CD4-positive, CD25-positive, alpha-beta regulatory T cell (primary cell): ENCODE data around the gene GJC3. TPM values are rescaled to one million over a fixed set of nuclear protein-coding genes. Genes with fewer than 3 reads are reported as not detected.
"Not testable (repeated sequence)": the region's sequence is repeated elsewhere in the genome, so short reads cannot be mapped to it uniquely, and the experiment has no call there.

Experiments
- ATAC-seq, 2 donors: fragments of 150-1000 bp; cut with Tn5 transposase; one replicate each; pipeline ENCODE4 v1.10.0; 2021; ENCODE audit warnings: low read depth in 2 of 2, moderate number of reproducible peaks in 2 of 2, moderate library complexity in 1 of 2
- DNase-seq, 3 donors: peaks; one replicate each; pipeline versions ENCODE4 v3.0.0 to v3.0.0-alpha.2; 2012 to 2022; ENCODE audit warnings: mixed read lengths in 1 of 3
- H3K27ac ChIP-seq: one replicate; pipeline ENCODE4 v1.7.0; 2013; ENCODE audit warnings: mild to moderate bottlenecking, low read length; ENCODE audit not compliant: insufficient read depth, poor library complexity, severe bottlenecking
- H3K27me3 ChIP-seq: one replicate; pipeline ENCODE4 v1.7.0; 2013; ENCODE audit warnings: low read length; ENCODE audit not compliant: control insufficient read depth, insufficient read depth
- H3K36me3 ChIP-seq: one replicate; pipeline ENCODE4 v1.7.0; 2013; ENCODE audit warnings: mild to moderate bottlenecking, low read length, moderate library complexity; ENCODE audit not compliant: control insufficient read depth, insufficient read depth
- H3K4me1 ChIP-seq: 2 replicates; pipeline ENCODE4 v1.7.0; 2013; ENCODE audit warnings: mild to moderate bottlenecking, low read length; ENCODE audit not compliant: insufficient read depth, control insufficient read depth, poor library complexity, severe bottlenecking
- H3K4me3 ChIP-seq: one replicate; pipeline ENCODE4 v1.7.0; 2013; ENCODE audit warnings: low read depth, mild to moderate bottlenecking, low read length, moderate library complexity
- H3K9me3 ChIP-seq, 2 experiments: 1 replicate in 1 of 2; 2 replicates in 1 of 2; pipeline ENCODE4 v1.7.0; 2013; ENCODE audit warnings: low read length in 2 of 2, mild to moderate bottlenecking in 1 of 2, moderate library complexity in 1 of 2; ENCODE audit not compliant: control insufficient read depth in 2 of 2
- H3K27ac Mint-ChIP-seq, 3 donors: one replicate each; pipeline ENCODE4 v1.8.0; 2020 to 2022; ENCODE audit warnings: mild to moderate bottlenecking in 3 of 3, mixed read lengths in 3 of 3, moderate library complexity in 2 of 3
- H3K27me3 Mint-ChIP-seq: one replicate; pipeline ENCODE4 v1.8.0; 2022; ENCODE audit warnings: mild to moderate bottlenecking, mixed read lengths
- H3K36me3 Mint-ChIP-seq: one replicate; pipeline ENCODE4 v1.8.0; 2020; ENCODE audit warnings: mixed read lengths
- H3K4me1 Mint-ChIP-seq, 4 donors: one replicate each; pipeline ENCODE4 v1.8.0; 2020 to 2022; ENCODE audit warnings: mixed read lengths in 4 of 4, mild to moderate bottlenecking in 1 of 4
- H3K4me3 Mint-ChIP-seq, 4 donors: one replicate each; pipeline ENCODE4 v1.8.0; 2020 to 2022; ENCODE audit warnings: mild to moderate bottlenecking in 4 of 4, mixed read lengths in 4 of 4, moderate library complexity in 3 of 4
- H3K9me3 Mint-ChIP-seq, 7 donors: one replicate each; pipeline ENCODE4 v1.8.0; 2020 to 2022; ENCODE audit warnings: mixed read lengths in 7 of 7, mild to moderate bottlenecking in 3 of 7, moderate library complexity in 2 of 7
- polyA plus RNA-seq, 4 donors: library from polyadenylated mRNA; unstranded; fragments of 300-500 nt; fragmentation: Illumina TruSeq; gene quantifications; one replicate each; pipeline ENCODE4 v1.2.3, GENCODE V29; 2021
- total RNA-seq: library from RNA; stranded (reverse); gene quantifications from one replicate; pipeline ENCODE4 v1.2.3, GENCODE V29; 2022

Gene GJC3
- total and polyA plus RNA-seq, 5 donors from 2014 or later: 0.35 to 3.0 (median 1.3) TPM

- Mint-ChIP-seq H3K36me3 (no peaks in the 10 kb centered on the region), H3K4me1 (peaks cover 0 to 7% (median 3%) of the 10 kb centered on the region in 4 donors), H3K27me3 (peaks cover 30% of the 10 kb centered on the region), H3K4me3 (no peak overlapping the region), H3K9me3 (peaks cover 0 to 3% (median 0%) of the 10 kb centered on the region in 7 donors), H3K27ac (no peak overlapping the region)
- Histone ChIP-seq H3K4me3 (no peak overlapping the region), H3K36me3 (no peaks in the 10 kb centered on the region), H3K4me1 (no peaks in the 10 kb centered on the region), H3K9me3 (peaks cover 3 to 6% of the 10 kb centered on the region in 2 experiments), H3K27ac (no peak overlapping the region), H3K27me3 (peaks cover 10% of the 10 kb centered on the region)
- no peak for ATAC-seq
- DNase-seq: no peak
Observed at GRCh38 chr7:99947608-99948007, 18.2 kb upstream of the GJC3 start.

- H3K4me3 Mint-ChIP-seq: peak overlapping the region in 1 of 4 donors; percentile 21
- Histone ChIP-seq H3K36me3 (no peaks in the 10 kb centered on the region), H3K9me3 (no peaks in the 10 kb centered on the region), H3K27ac (no peak overlapping the region), H3K4me3 (no peak overlapping the region), H3K27me3 (peaks cover 15% of the 10 kb centered on the region), H3K4me1 (no peaks in the 10 kb centered on the region)
- peaks cover 0 to 5% (median 0%) of the 10 kb centered on the region in 7 donors for H3K9me3 Mint-ChIP-seq
- no peak overlapping the region for H3K27ac Mint-ChIP-seq
- DNase-seq: no peak
- H3K27me3 Mint-ChIP-seq: peaks cover 45% of the 10 kb centered on the region
- ATAC-seq: no peak
- peaks cover 0 to 7% (median 2%) of the 10 kb centered on the region in 4 donors for H3K4me1 Mint-ChIP-seq
- H3K36me3 Mint-ChIP-seq: no peaks in the 10 kb centered on the region
Observed at GRCh38 chr7:99944497-99945070, 15.2 kb upstream of the GJC3 start.

GRCh38 chr7:99943641-99944496 is 14.4 kb upstream of the GJC3 start:
- peaks cover 0 to 5% (median 4%) of the 10 kb centered on the region in 7 donors for H3K9me3 Mint-ChIP-seq
- ATAC-seq (no peak), DNase-seq (no peak)
- no peaks in the 10 kb centered on the region for H3K4me1 ChIP-seq
- H3K27me3 Mint-ChIP-seq: peaks cover 46% of the 10 kb centered on the region
- no peaks in the 10 kb centered on the region for H3K36me3 ChIP-seq
- no peak overlapping the region for H3K4me3 ChIP-seq
- no peak overlapping the region for H3K27ac ChIP-seq
- H3K9me3 ChIP-seq: peaks cover 1 to 5% of the 10 kb centered on the region in 2 experiments
- H3K36me3 Mint-ChIP-seq: no peaks in the 10 kb centered on the region
- H3K27me3 ChIP-seq: peaks cover 17% of the 10 kb centered on the region
- H3K4me1 Mint-ChIP-seq: peaks cover 0 to 7% (median 2%) of the 10 kb centered on the region in 4 donors
- H3K27ac Mint-ChIP-seq: peak overlapping the region in 1 of 3 donors; percentile 42
- H3K4me3 Mint-ChIP-seq: peak overlapping the region in 3 of 4 donors; percentile 21 to 68 (median 49)

GRCh38 chr7:99938296-99938695 is 8.9 kb upstream of the GJC3 start:
- H3K27me3 ChIP-seq: peaks cover 23% of the 10 kb centered on the region
- H3K9me3 Mint-ChIP-seq: peaks cover 0 to 15% (median 5%) of the 10 kb centered on the region in 7 donors
- H3K4me3 ChIP-seq: no peak overlapping the region
- H3K27ac Mint-ChIP-seq: no peak overlapping the region
- DNase-seq: no peak
- peaks cover 8 to 24% (median 12%) of the 10 kb centered on the region in 4 donors for H3K4me1 Mint-ChIP-seq
- H3K4me3 Mint-ChIP-seq: no peak overlapping the region
- no peaks in the 10 kb centered on the region for H3K36me3 ChIP-seq
- H3K27ac ChIP-seq: no peak overlapping the region
- peaks cover 54% of the 10 kb centered on the region for H3K27me3 Mint-ChIP-seq
- no peak for ATAC-seq
- peaks cover 5% of the 10 kb centered on the region for H3K4me1 ChIP-seq
- peaks cover 11 to 14% of the 10 kb centered on the region in 2 experiments for H3K9me3 ChIP-seq
- H3K36me3 Mint-ChIP-seq: no peaks in the 10 kb centered on the region

- peaks cover 0 to 15% (median 4%) of the 10 kb centered on the region in 7 donors for H3K9me3 Mint-ChIP-seq
- not testable (repeated sequence) for H3K36me3 Mint-ChIP-seq, ATAC-seq, H3K36me3 ChIP-seq, H3K4me3 ChIP-seq, DNase-seq, H3K27ac ChIP-seq, H3K4me1 ChIP-seq
- peaks cover 13 to 35% (median 17%) of the 10 kb centered on the region in 4 donors for H3K4me1 Mint-ChIP-seq
- H3K4me3 Mint-ChIP-seq: peak overlapping the region; percentile 17 to 85 (median 36)
- peaks cover 15% of the 10 kb centered on the region for H3K27me3 ChIP-seq
- H3K27me3 Mint-ChIP-seq: peaks cover 46% of the 10 kb centered on the region
- H3K9me3 ChIP-seq: peaks cover 11 to 14% of the 10 kb centered on the region in 2 experiments
- peak overlapping the region; percentile 63 to 76 (median 76) for H3K27ac Mint-ChIP-seq
Observed at GRCh38 chr7:99935009-99935408, 5.6 kb upstream of the GJC3 start.

- H3K9me3 Mint-ChIP-seq: peaks cover 0 to 3% (median 0%) of the 10 kb centered on the region in 7 donors
- H3K36me3 Mint-ChIP-seq: no peaks in the 10 kb centered on the region
- Histone ChIP-seq H3K9me3 (no peaks in the 10 kb centered on the region), H3K27me3 (peaks cover 10% of the 10 kb centered on the region), H3K4me1 (peaks cover 30% of the 10 kb centered on the region), H3K4me3 (no peak overlapping the region), H3K36me3 (no peaks in the 10 kb centered on the region), H3K27ac (no peak overlapping the region)
- peaks cover 49% of the 10 kb centered on the region for H3K27me3 Mint-ChIP-seq
- H3K27ac Mint-ChIP-seq: peak overlapping the region; percentile 72 to 97 (median 91)
- no peak for ATAC-seq
- peaks cover 21 to 53% (median 35%) of the 10 kb centered on the region in 4 donors for H3K4me1 Mint-ChIP-seq
- DNase-seq: no peak
- H3K4me3 Mint-ChIP-seq: peak overlapping the region in 3 of 4 donors; percentile 12 to 86 (median 50)
Observed at GRCh38 chr7:99930376-99930775, 956 bp upstream of the GJC3 start.

- ATAC-seq: no peak
- Histone ChIP-seq H3K4me3 (peak overlapping the region; percentile 64), H3K9me3 (no peaks in the 10 kb centered on the region), H3K36me3 (no peaks in the 10 kb centered on the region), H3K4me1 (peaks cover 24% of the 10 kb centered on the region), H3K27me3 (peaks cover 10% of the 10 kb centered on the region), H3K27ac (no peak overlapping the region)
- Mint-ChIP-seq H3K27ac (peak overlapping the region; percentile 72 to 97 (median 91)), H3K4me1 (peaks cover 14 to 46% (median 28%) of the 10 kb centered on the region in 4 donors), H3K9me3 (peaks cover 0 to 3% (median 0%) of the 10 kb centered on the region in 7 donors), H3K36me3 (no peaks in the 10 kb centered on the region), H3K4me3 (peak overlapping the region; percentile 50 to 90 (median 81)), H3K27me3 (peaks cover 42% of the 10 kb centered on the region)
- no peak for DNase-seq
Observed at GRCh38 chr7:99929730-99930053, 272 bp upstream of the GJC3 start.
